Limb (tissue), 2 donors: ENCODE data around the gene VAPA.
A peak's percentile ranks its signal among the peaks of the same experiment; 100 is the strongest.

Source experiments
- DNase-seq, 2 donors: peaks; one replicate each; pipeline ENCODE4 v3.0.0-alpha.2; 2016; ENCODE audit errors: extremely low spot score in 2 of 2

The VAPA gene

DNA sequence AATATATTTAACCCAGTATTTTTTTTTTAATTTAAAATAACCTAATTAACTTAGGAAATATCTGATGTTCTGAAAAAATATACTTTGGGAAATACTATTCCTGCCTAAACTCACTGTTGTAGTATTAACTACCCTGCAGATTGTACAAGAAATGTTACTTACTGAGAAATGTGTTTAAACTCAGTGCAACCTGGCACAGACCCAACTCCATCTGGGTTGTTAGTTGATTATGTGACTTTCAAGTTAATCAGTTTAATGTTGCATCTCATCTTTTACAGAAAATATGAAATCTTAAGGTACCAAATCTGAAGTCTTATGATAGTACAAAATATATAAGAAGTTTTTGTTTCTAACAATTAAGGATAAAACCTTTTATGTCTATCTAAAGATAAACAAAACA, 27.3 kb downstream of the VAPA start:
- DNase-seq, result no peak

- DNase-seq, result no peak
Measured at GRCh38 chr18:9941660-9942059, 27.8 kb downstream of the VAPA start.

DNA sequence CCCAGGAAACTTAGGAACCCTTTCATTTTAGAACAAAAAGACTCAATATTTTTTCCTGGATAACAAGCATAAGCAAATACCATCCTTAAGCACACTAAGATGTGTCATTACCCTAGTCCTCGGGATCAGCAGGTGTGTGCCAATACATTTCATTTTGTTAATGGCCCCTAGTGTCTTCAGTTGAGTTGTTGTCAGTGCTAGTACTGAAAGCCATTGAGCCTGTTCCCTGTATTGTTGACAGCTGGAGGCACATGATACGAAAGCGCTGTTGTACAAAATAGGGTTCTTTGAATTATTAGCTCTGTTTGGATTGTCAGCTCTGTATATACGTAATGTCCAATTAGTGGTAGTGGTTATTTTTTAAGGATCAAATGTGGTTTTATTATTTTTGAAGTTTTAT, 29.5 kb downstream of the VAPA start:
- DNase-seq, result no peak

DNA sequence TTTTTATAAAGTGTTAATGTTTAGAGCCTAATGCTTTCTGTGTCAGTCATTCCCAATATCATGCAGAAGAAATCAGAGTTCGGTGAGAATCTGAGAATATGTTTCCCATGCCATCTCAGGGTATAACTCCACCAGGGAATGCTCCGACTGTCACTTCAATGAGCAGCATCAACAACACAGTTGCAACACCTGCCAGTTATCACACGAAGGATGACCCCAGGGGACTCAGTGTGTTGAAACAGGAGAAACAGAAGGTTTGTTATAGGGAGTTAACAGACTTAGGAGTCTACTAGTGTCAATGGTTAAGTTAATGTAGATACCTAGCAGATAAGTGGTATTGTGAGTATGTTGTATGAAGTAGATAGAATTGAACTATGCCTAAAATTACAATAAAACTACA, 31.0 kb downstream of the VAPA start:
- no peak for DNase-seq

GRCh38 chr18:9946831-9947230, 33.0 kb downstream of the VAPA start:
- no peak for DNase-seq

- DNase-seq, result no peak
Measured at GRCh38 chr18:9947248-9947647, 33.4 kb downstream of the VAPA start.

DNA sequence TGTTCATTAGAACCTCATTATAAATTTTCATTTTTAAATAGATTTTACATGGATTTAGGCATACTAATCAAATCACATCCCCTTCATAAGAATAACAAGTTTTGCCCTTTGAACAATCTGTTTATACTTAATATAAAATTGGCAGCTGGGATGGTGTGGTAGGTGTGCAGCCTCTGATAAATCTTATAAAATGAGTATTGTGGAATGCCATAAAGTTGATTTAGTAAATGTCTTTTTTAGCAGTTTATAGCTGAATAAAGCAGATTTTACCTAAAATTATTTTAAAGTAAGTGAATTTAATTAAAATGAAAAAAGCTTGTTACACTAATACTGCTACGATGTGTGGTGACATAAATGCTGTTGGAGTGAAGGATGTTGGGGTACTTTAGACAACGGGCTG, 35.5 kb downstream of the VAPA start:
- DNase-seq, result no peak

GRCh38 chr18:9949861-9950260, 36.0 kb downstream of the VAPA start:
- DNase-seq, result no peak

DNA sequence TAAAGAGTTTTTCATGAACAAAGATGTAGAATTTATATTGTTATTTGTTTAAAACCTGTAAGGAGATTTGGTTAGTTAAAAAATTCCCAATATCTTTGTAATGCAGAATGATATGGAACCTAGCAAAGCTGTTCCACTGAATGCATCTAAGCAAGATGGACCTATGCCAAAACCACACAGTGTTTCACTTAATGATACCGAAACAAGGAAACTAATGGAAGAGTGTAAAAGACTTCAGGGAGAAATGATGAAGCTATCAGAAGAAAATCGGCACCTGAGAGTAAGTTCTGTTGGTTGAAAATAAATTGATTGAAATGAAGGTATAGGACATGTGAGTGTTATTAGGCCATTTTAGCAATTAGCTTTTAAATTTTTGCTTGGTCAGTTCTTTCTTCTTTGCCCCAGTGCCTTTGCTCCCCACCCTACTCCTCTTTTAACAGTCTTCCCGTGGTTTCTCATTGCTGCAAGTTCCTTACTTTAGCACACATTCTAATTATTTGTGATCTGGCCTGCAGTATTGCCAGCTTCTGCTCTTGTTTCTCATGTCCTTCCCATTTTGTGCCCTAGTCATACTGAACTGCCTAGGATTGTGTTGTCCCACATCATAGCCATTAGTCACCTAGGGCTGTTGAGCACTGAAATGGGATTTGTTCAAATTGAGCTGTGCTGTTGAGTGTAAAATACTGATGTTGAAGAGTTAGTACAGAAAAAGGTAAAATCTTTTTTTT, 36.6 kb downstream of the VAPA start:
- DNase-seq, result no peak

DNA sequence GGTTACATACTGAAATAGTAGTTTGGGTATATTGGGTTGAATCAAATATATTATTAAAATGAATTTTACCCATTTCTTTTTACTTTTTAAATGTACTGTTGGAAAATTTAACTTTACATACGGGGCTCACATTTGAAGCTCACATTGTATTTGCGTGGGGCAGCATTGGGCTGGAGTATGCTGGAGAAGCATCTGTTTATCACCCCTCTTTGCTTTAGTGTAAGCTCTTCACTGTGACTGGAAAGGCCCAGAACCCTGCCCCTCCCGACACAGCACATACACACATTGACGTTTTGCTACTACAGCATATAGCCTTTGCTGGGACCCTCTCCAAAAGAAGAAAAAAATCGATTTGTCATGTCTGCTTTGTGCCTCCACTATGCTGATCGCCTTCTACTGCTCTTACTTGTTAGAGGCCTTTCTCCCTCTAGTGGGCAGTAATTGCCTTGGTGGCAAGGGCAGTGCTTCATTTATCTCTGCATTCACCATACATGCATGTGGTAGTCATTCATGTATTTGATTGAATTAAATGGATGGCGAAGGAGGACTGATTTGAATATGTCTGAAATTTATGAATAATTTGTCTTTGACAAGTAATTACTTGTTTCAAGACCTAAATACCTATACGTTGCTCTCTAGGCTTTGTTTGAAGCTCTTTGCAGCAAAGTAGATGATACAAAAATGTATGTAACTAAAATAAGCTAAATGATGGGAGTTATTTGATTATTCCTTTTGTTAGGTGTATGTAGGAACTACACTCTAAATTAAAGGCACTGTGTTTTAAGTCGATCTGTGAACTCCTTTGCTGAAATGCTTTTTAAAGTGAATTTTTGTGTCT, 37.4 kb downstream of the VAPA start:
- peak in 1 of 2 donors; percentile 56 for DNase-seq

- no peak for DNase-seq
Measured at GRCh38 chr18:9952633-9953416, 39.0 kb downstream of the VAPA start.

GRCh38 chr18:9958861-9959399, 45.1 kb downstream of the VAPA start:
- no peak for DNase-seq

- DNase-seq, result no peak
Measured at GRCh38 chr18:9959564-9959963, 45.7 kb downstream of the VAPA start.

DNA sequence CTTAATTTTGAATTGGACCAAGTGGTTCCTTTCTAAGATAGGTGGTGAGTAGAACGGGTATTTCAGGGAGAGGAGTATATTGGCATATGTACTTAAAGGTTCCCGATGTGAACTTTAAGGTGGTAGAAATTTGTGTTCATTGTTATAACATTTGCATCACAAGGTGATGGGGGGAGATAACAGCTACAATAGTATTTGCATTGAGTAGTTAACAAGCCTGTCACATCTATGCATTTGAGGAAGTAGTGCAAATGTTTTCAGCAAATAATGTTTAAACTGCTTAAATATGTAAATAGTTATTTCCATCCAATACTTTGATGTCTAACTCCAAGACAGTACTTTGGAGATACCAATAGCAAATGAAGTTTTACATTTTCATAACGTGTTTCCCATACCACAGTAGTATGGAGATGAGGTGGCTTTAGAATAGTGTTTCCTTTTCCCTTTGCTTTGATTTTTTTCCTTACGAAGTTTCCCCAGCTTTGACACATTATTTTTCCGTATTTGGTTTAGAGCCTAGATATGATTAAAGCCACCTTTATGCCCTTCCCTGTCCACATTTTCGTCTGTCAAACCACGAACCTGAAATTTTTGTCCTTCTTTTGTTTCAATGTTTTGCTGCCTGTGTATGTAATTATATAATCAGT, 46.6 kb downstream of the VAPA start:
- DNase-seq, result no peak

- DNase-seq, result peak in 1 of 2 donors; percentile 34
Measured at GRCh38 chr18:9961041-9961440, 47.2 kb downstream of the VAPA start.

- no peak for DNase-seq
Measured at GRCh38 chr18:9965711-9966624, 52.2 kb downstream of the VAPA start.

- DNase-seq, result no peak
Measured at GRCh38 chr18:9968081-9968848, 54.4 kb downstream of the VAPA start.

GRCh38 chr18:9969247-9969646, 55.4 kb downstream of the VAPA start:
- no peak for DNase-seq

DNA sequence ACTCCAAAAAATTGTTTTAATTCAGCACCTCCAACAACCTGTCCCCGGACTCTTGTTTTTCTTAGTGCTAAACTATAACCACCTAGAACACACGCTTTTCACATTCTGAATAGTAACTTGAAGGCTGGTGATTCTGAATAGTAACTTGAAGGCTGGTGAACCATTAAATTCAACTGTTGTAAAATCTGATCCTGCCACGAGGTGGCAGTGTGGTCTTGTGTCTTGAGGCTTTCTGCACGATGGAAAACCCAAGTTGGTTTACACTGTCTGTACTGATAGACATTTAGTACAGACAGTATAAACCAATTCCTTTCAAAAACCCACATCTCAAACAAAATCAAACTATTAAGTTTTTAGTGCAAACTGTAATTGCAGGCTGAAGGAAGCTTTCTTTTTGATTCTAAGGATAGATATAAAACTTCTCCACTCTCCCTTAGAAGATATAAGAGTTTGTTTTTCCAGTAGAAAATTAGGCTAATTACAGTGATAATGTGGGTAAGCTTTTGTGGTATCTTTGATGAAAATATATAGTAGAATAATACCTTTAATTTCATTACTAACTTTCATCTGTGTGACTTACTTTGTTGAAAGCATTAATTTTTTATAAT, 57.6 kb downstream of the VAPA start:
- peak; percentile 86 to 88 for DNase-seq
